Vagina (tissue), 2 donors: ENCODE measurements around the gene PPFIA4. TPM values are rescaled to one million over a fixed set of nuclear protein-coding genes. Genes with fewer than 3 reads are reported as not detected.

Experiments
- DNase-seq, 2 donors: peaks; one replicate each; pipeline ENCODE4 v3.0.0-alpha.2; 2017; ENCODE audit errors: extremely low spot score in 2 of 2
- H3K27ac ChIP-seq: fragments of 200-600 bp; sonication (generic); one replicate; pipeline ENCODE4 v1.5.1; 2019
- H3K27me3 ChIP-seq: fragments of 200-600 bp; sonication (generic); one replicate; pipeline ENCODE4 v1.5.1; 2019
- H3K36me3 ChIP-seq, 2 donors: fragments of 200-600 bp; sonication (generic); one replicate each; pipeline ENCODE4 v1.5.1; 2017 to 2019
- H3K4me1 ChIP-seq: fragments of 200-600 bp; sonication (generic); one replicate; pipeline ENCODE4 v1.5.1; 2019
- H3K4me3 ChIP-seq, 2 donors: fragments of 200-600 bp; sonication (generic); 1 replicate in 1 of 2; 2 replicates in 1 of 2; pipeline ENCODE4 v1.5.1; 2016 to 2019
- H3K9me3 ChIP-seq: fragments of 200-600 bp; sonication (generic); one replicate; pipeline ENCODE4 v1.5.1; 2019
- POLR2A ChIP-seq, 2 donors: fragments of 450-650 bp; IDR thresholded peaks; one replicate each; pipeline ENCODE4 v1.6.1; 2017; ENCODE audit warnings: antibody characterized with exemption in 2 of 2, mild to moderate bottlenecking in 2 of 2, moderate library complexity in 2 of 2
- POLR2AphosphoS5 ChIP-seq, 2 donors: sonication (generic); formaldehyde crosslinking; IDR thresholded peaks; one replicate each; pipeline ENCODE4 v1.9.0; 2017; ENCODE audit warnings: antibody characterized with exemption in 2 of 2, mild to moderate bottlenecking in 2 of 2, low read depth in 1 of 2; ENCODE audit not compliant: insufficient read depth in 1 of 2
- intact Hi-C: fragments of 100-400 bp; cut with DNase I; formaldehyde crosslinking; loops from one replicate; pipeline ENCODE4 v1.15.1; 2023
- total RNA-seq: library from RNA; depleted of rRNA; stranded (reverse); fragments of >200 nt; gene quantifications from one replicate; pipeline ENCODE4 v1.2.3, GENCODE V29; 2016
- TF ChIP-seq, protein P1 (sequence below), 3 experiments: fragments of 450-650 bp in 2 of 3; fragments of 200-600 bp in 1 of 3; sonication (generic) in 1 of 3; IDR thresholded peaks; one replicate each; pipeline ENCODE4 v1.5.1; 2017 to 2019; ENCODE audit warnings: antibody characterized with exemption in 3 of 3, mild to moderate bottlenecking in 2 of 3, moderate library complexity in 2 of 3

Gene PPFIA4
- total RNA-seq, 1 donor from 2014 or later = 11.5 TPM

DNA sequence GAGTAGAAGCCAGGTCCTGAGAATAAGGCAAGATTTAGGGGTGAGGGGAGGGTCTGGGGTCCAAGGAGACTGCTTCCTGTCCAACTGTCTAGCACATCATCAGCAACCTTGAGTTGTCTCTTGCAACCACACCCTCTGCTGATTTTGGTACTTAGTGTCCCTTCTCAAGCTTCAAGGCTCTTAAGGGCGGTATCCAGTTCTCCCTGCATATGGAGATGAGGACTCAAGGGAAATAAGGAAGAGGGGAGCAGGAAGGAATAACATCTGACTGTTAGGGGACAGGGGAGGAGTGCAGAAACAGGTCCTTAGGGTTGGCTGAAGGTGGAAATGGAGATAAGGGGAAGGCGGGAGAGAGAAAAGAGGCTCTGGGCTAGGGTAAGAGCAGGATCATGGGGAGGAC is 47.2 kb downstream of the PPFIA4 start:
- Histone ChIP-seq H3K27ac (no peak overlapping the region), H3K4me1 (peaks cover 7% of the 10 kb centered on the region), H3K9me3 (no peaks in the 10 kb centered on the region), H3K36me3 (no peaks in the 10 kb centered on the region), H3K4me3 (no peak overlapping the region), H3K27me3 (no peaks in the 10 kb centered on the region)
- TF ChIP-seq, protein P1, sequence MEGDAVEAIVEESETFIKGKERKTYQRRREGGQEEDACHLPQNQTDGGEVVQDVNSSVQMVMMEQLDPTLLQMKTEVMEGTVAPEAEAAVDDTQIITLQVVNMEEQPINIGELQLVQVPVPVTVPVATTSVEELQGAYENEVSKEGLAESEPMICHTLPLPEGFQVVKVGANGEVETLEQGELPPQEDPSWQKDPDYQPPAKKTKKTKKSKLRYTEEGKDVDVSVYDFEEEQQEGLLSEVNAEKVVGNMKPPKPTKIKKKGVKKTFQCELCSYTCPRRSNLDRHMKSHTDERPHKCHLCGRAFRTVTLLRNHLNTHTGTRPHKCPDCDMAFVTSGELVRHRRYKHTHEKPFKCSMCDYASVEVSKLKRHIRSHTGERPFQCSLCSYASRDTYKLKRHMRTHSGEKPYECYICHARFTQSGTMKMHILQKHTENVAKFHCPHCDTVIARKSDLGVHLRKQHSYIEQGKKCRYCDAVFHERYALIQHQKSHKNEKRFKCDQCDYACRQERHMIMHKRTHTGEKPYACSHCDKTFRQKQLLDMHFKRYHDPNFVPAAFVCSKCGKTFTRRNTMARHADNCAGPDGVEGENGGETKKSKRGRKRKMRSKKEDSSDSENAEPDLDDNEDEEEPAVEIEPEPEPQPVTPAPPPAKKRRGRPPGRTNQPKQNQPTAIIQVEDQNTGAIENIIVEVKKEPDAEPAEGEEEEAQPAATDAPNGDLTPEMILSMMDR (IDR thresholded peaks at IDR 0.05) = no peak
- TF ChIP-seq POLR2AphosphoS5 (IDR thresholded peaks at IDR 0.05; ENCODE audit: insufficient read depth in 1 of 2, low read depth in 1 of 2) = no peak
- TF ChIP-seq POLR2A (IDR thresholded peaks at IDR 0.05) = no peak
- DNase-seq = no peak
- intact Hi-C loops = no loop called here

GRCh38 chr1:203074610-203075009 is 48.3 kb downstream of the PPFIA4 start:
- intact Hi-C loops = no loop called here
- Histone ChIP-seq H3K36me3 (no peaks in the 10 kb centered on the region), H3K4me1 (peaks cover 7% of the 10 kb centered on the region), H3K27me3 (no peaks in the 10 kb centered on the region), H3K4me3 (no peak overlapping the region), H3K9me3 (no peaks in the 10 kb centered on the region), H3K27ac (no peak overlapping the region)
- TF ChIP-seq POLR2AphosphoS5 (IDR thresholded peaks at IDR 0.05; ENCODE audit: insufficient read depth in 1 of 2, low read depth in 1 of 2) = no peak
- TF ChIP-seq POLR2A (IDR thresholded peaks at IDR 0.05) = no peak
- TF ChIP-seq, protein P1 (IDR thresholded peaks at IDR 0.05) = no peak
- no peak for DNase-seq

- DNase-seq = no peak
- peaks cover 7% of the 10 kb centered on the region for H3K4me1 ChIP-seq
- H3K36me3 ChIP-seq = no peaks in the 10 kb centered on the region
- peak overlapping the region; percentile 2 to 17 for H3K4me3 ChIP-seq
- no peaks in the 10 kb centered on the region for H3K27me3 ChIP-seq
- TF ChIP-seq POLR2A (IDR thresholded peaks at IDR 0.05) (no peak), POLR2AphosphoS5 (IDR thresholded peaks at IDR 0.05; ENCODE audit: insufficient read depth in 1 of 2, low read depth in 1 of 2) (no peak)
- TF ChIP-seq, protein P1 (IDR thresholded peaks at IDR 0.05) = no peak
- intact Hi-C loops = no loop called here
- no peak overlapping the region for H3K27ac ChIP-seq
- H3K9me3 ChIP-seq = no peaks in the 10 kb centered on the region
Observed at GRCh38 chr1:203075236-203076030, 49.1 kb downstream of the PPFIA4 start.

GRCh38 chr1:203076031-203076511 is 49.8 kb downstream of the PPFIA4 start:
- H3K27me3 ChIP-seq = no peaks in the 10 kb centered on the region
- peak overlapping the region; percentile 2 to 17 for H3K4me3 ChIP-seq
- intact Hi-C loops = no loop called here

More at GRCh38 chr1:203076031-203076511, 49.8 kb downstream of the PPFIA4 start:
- peaks cover 7% of the 10 kb centered on the region for H3K4me1 ChIP-seq
- H3K9me3 ChIP-seq = no peaks in the 10 kb centered on the region
- DNase-seq = no peak
- no peaks in the 10 kb centered on the region for H3K36me3 ChIP-seq
- no peak overlapping the region for H3K27ac ChIP-seq
- TF ChIP-seq POLR2AphosphoS5 (IDR thresholded peaks at IDR 0.05; ENCODE audit: insufficient read depth in 1 of 2, low read depth in 1 of 2) = no peak
- TF ChIP-seq, protein P1 (IDR thresholded peaks at IDR 0.05) = no peak
